Ovary (tissue), 9 donors: Measurements from ENCODE around the gene CACNA1E. TPM values are rescaled to one million over a fixed set of nuclear protein-coding genes. Genes with fewer than 3 reads are reported as not detected.

Source experiments
- DNase-seq, 5 donors: peaks; one replicate each; pipeline ENCODE4 v3.0.0-alpha.2; 2019 to 2020
- H3K27ac ChIP-seq, 2 donors: fragments of 200-600 bp; one replicate each; pipeline versions ENCODE4 v1.5.1 to v1.8.0; 2019 to 2022
- H3K27me3 ChIP-seq: fragments of 200-600 bp; one replicate; pipeline ENCODE4 v1.8.0; 2022
- H3K36me3 ChIP-seq: fragments of 200-600 bp; sonication (generic); one replicate; pipeline ENCODE4 v1.5.1; 2019
- H3K4me1 ChIP-seq: one replicate; pipeline ENCODE4 v1.8.1; 2013; ENCODE audit warnings: mild to moderate bottlenecking, moderate library complexity; ENCODE audit not compliant: insufficient read depth
- H3K4me3 ChIP-seq: fragments of 200-600 bp; sonication (generic); one replicate; pipeline ENCODE4 v1.5.1; 2017
- H3K9me3 ChIP-seq, 2 donors: fragments of 200-600 bp in 1 of 2; sonication (generic) in 1 of 2; one replicate each; pipeline versions ENCODE4 v1.5.1 to v1.8.1; 2013 to 2019; ENCODE audit warnings: mild to moderate bottlenecking in 1 of 2, moderate library complexity in 1 of 2
- CTCF ChIP-seq, 3 donors: fragments of 450-650 bp in 2 of 3; fragments of 200-600 bp in 1 of 3; IDR thresholded peaks; one replicate each; pipeline versions ENCODE4 v1.5.1 to v1.8.0; 2016 to 2022; ENCODE audit warnings: antibody characterized with exemption in 3 of 3, mild to moderate bottlenecking in 1 of 3
- EP300 ChIP-seq: sonication (generic); formaldehyde crosslinking; IDR thresholded peaks from one replicate; pipeline ENCODE4 v1.6.1; 2017; ENCODE audit warnings: antibody characterized with exemption
- POLR2A ChIP-seq: fragments of 450-650 bp; IDR thresholded peaks from one replicate; pipeline ENCODE4 v1.6.1; 2017; ENCODE audit warnings: antibody characterized with exemption, mild to moderate bottlenecking, moderate library complexity
- WGBS, 3 donors: extraction: QIAGEN DNeasy Blood & Tissue Kit in 1 of 3; methylation state at CpG; one replicate each; pipeline versions ENCODE4 v1.1.5 to v1.1.7; 2013 to 2017; 5-methylcytosine and 5-hydroxymethylcytosine counted together
- intact Hi-C, 4 donors: fragments of 100-400 bp; cut with DNase I; formaldehyde crosslinking; loops; one replicate each; pipeline versions ENCODE4 v1.11.0 to v1.15.1; 2022 to 2023
- polyA plus RNA-seq, 2 donors: library from polyadenylated mRNA; stranded (reverse); fragments of 200-250 nt in 1 of 2; fragments of 350-450 nt in 1 of 2; fragmentation: Illumina TruSeq in 1 of 2; extraction: RNeasy Lipid Tissue Mini Kit (QIAGEN cat#74804) in 1 of 2; gene quantifications; one replicate each; pipeline ENCODE4 v1.2.3, GENCODE V29; 2013 to 2014
- total RNA-seq, 7 donors: library from RNA; depleted of rRNA in 2 of 7; stranded (reverse); fragments of >200 nt in 2 of 7; fragmentation: NEBNext Ultra II Directional in 3 of 7; extraction: Animal tissue kit (Norgen Biotek cat#: 25700) in 3 of 7; gene quantifications; one replicate each; pipeline versions ENCODE4 v1.1.0 to v1.2.4, GENCODE V29; 2016 to 2023
- donor health status: DM: no; HTN: no; CAD: no; lungs with moderate emphysema.
- donor health status: DM: no; HTN: no; CAD: no.
- donor health status: Bipolar disorder and iron deficiency.
- donor health status: DM: yes; HTN: yes; CAD: no.
- donor health status: DM: no; HTN: no; CAD: no.
- donor health status: DM: yes; HTN: yes; CAD: no.

Gene CACNA1E
- total and polyA plus RNA-seq, 9 donors, result 0.01 to 0.34 (median 0.10) TPM; not detected in 3

GRCh38 chr1:181568736-181569135 lies 85.4 kb downstream of the CACNA1E start:
- intact Hi-C loops, result no loop called here
- no peak for DNase-seq
- 76 to 90% (median 84%) methylated on average over 4 of the region's 4 CpGs for WGBS, 3 donors
- no peak overlapping the region for H3K27ac ChIP-seq
- H3K36me3 ChIP-seq, result no peaks in the 10 kb centered on the region
- no peak overlapping the region for H3K4me3 ChIP-seq
- no peaks in the 10 kb centered on the region for H3K27me3 ChIP-seq
- H3K9me3 ChIP-seq, result no peaks in the 10 kb centered on the region
- no peaks in the 10 kb centered on the region for H3K4me1 ChIP-seq
- TF ChIP-seq EP300 (no peak), POLR2A (no peak), CTCF (IDR thresholded peaks at IDR 0.05) (no peak)

DNA sequence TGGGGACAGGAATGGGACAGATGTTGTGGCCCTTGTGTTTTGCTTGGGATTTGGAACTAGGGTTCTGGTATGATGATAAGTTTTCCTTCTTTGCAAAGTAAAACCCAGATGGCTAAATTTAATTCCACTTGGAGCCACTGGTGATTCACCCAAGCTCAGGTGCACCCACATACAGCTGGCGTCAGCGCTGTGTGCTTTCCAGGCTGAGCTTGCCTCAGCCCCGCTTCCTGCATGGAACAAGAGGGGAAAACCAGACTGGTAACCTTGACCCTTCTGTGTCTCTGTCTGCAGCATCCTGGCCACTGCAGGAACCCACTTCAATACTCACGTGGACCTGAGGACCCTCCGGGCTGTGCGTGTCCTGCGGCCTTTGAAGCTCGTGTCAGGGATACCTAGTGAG lies 94.2 kb downstream of the CACNA1E start:
- H3K4me3 ChIP-seq, result no peak overlapping the region
- H3K9me3 ChIP-seq, result no peaks in the 10 kb centered on the region
- TF ChIP-seq EP300, result no peak
- TF ChIP-seq CTCF (IDR thresholded peaks at IDR 0.05), result no peak
- TF ChIP-seq POLR2A, result no peak
- H3K27ac ChIP-seq, result no peak overlapping the region
- no peaks in the 10 kb centered on the region for H3K4me1 ChIP-seq
- H3K36me3 ChIP-seq, result no peaks in the 10 kb centered on the region
- DNase-seq, result no peak
- intact Hi-C loops, result loop anchor here in 1 of 4 donors (10.0 kb wide), 1 partner anchor 63 kb away; no protein-coding TSS in a partner anchor
- H3K27me3 ChIP-seq, result no peaks in the 10 kb centered on the region
- WGBS, 3 donors, result 71 to 80% (median 72%) methylated on average over 8 of the region's 8 CpGs

DNA sequence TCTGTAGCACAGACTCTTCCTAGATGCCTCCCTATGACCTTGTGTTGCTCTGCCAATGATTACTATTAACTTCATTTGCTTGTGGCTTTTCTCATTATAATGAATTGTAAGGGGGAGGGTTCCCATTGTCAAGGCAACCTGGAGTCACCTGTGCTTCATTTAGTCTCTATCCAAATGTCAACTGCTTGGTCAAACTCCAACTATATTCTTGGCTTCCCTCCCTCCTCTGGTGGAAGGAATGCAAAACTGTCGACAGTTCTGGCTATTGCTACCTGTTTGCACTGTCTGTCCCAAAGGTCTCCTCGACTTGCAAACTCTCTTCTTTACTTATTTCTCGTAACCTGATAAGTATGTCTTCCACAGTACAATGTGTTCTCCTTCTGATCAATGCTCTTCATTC lies 100.3 kb downstream of the CACNA1E start:
- no peak overlapping the region for H3K27ac ChIP-seq
- no peaks in the 10 kb centered on the region for H3K36me3 ChIP-seq
- DNase-seq, result no peak
- no peaks in the 10 kb centered on the region for H3K9me3 ChIP-seq
- no peaks in the 10 kb centered on the region for H3K4me1 ChIP-seq
- TF ChIP-seq POLR2A (no peak), CTCF (IDR thresholded peaks at IDR 0.05) (no peak)
- no peak overlapping the region for H3K4me3 ChIP-seq
- no peaks in the 10 kb centered on the region for H3K27me3 ChIP-seq
- 43 to 50% (median 48%) methylated on average over 3 of the region's 3 CpGs for WGBS, 3 donors
- intact Hi-C loops, result no loop called here

DNA sequence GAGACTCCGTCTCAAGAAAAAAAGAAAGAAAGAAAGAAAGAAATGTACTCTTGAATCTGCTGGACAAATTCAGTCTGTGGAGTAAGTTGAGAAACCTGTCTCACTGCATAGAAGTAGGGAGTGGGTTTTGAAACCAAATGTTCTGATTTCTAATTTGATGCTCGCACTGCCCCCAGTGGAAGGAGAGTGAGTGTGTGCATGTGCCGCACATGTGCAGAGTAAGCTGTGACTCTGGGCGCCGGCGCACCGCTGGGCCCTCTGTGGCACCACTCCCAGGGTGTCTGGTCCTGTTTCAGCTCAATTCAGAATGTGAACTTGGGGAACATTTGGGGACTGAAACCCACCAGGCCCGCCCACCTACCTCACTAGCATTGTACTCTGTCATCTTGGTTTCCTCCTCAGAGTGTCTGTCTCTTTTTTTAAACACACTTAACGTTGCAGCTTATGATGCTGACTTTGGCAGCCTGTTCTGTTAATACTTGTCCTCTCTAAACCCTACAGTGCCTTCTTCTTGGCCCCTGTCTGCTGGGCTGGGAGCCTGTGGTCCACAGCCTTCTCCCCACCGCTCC lies 104.6 kb downstream of the CACNA1E start:
- Histone ChIP-seq H3K9me3 (no peaks in the 10 kb centered on the region), H3K4me3 (no peak overlapping the region), H3K36me3 (no peaks in the 10 kb centered on the region), H3K27ac (no peak overlapping the region), H3K27me3 (no peaks in the 10 kb centered on the region), H3K4me1 (no peaks in the 10 kb centered on the region)
- 80 to 87% (median 85%) methylated on average over 10 of the region's 10 CpGs for WGBS, 3 donors
- intact Hi-C loops, result no loop called here
- TF ChIP-seq EP300, result no peak
- no peak for TF ChIP-seq CTCF (IDR thresholded peaks at IDR 0.05)
- TF ChIP-seq POLR2A, result no peak
- no peak for DNase-seq
